Epithelial cell of prostate (primary cell): ENCODE results near the gene METTL8.
A peak's percentile ranks its signal among the peaks of the same experiment; 100 is the strongest.
"Not testable (repeated sequence)": the region's sequence is repeated elsewhere in the genome, so short reads cannot be mapped to it uniquely, and the experiment has no call there.

Experiments
- DNase-seq: peaks from one replicate; pipeline ENCODE4 v3.0.0-alpha.2; 2011; ENCODE audit warnings: low read depth, low spot score
- H3K27ac ChIP-seq: fragments of 450-650 bp; 2 replicates; pipeline ENCODE4 v1.5.1; 2017; ENCODE audit warnings: mild to moderate bottlenecking

The METTL8 gene

DNA sequence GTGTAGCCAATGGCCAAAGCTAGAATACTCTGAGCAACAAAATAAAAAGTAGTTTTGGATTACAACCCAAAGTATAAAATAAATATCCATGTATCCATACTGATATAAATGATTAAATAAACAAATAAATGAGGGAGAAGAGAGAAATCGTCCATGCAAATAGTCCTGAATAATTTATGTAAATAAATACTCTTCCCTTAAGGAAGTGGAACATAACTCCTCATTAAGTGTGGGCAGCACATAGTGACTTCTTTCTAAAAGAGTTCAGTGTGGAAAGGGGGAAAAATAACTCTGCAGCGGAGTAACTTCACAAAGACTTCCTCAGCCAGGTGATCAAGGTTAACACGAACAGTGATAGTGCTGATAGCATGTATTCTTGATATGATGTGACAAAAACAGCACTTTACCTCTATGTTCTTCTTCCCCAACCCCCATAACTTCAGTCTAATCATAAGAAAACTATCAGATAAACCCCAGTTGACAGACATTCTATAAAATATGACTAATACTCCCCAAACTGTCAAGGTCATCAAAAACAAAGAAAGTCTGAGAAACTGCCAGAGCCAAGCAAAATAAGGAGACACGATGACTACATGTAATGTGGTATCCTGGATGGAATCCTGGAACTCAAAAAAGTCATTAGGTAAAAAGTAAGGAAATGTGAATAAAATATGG is 30.7 kb downstream of the METTL8 start:
- peak overlapping the region; percentile 84 for H3K27ac ChIP-seq
- no peak for DNase-seq

DNA sequence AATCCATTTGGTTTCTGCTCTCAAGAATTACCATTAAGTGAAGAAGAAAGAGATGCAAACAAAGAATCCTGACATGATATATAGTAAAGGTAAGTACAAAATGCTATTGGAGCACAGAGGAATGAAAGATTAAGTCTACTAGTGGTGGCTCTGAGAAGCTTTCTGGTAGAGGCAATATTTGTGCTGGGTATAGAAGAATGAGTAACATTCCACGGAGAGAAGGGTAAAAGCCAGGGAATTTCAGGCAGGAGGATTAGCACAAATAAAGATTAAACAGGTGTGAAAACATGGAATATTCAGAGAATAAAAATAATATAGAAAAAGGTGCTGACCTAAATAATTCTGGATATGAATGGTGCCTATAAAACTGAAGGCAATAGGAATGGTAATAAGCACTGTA is 31.8 kb downstream of the METTL8 start:
- no peak for DNase-seq
- no peak overlapping the region for H3K27ac ChIP-seq

DNA sequence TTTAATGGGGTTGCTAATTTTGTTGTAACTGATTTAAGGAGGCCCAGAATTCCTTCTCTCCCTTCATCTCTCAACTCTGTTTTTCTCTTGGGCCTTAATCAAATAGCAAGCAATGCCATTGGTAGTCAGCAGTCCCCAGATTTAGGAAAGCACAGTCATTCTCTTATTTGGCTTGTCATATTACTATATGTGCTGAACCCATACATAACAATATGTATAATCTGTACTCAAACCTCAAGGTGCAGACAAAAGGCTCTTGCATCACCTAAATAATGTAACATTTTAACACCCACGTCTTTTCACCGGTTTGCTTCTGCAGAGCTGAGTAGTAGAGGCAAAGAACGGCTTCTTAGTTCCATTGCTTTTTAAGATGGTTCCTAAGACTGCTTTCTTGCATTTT is 33.4 kb downstream of the METTL8 start:
- no peak overlapping the region for H3K27ac ChIP-seq
- no peak for DNase-seq

DNA sequence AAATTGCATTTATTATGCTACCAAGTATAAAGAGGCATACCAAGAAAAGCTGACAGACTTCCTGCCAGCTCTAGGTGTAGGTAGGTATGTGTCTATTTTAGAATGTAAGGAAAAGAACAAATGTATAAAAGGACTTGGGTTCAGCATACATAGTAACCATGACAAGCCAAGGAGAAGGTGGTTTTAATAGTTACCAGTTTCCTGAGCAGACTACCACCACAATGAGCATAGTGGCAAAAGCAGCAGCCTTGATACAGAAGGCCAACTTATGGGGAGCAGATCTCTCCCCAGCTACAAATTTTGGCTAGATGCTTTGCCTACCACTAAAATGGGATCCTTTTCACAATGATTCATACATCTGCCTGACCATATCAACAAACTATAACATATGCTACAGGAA is 34.5 kb downstream of the METTL8 start:
- no peak overlapping the region for H3K27ac ChIP-seq
- DNase-seq = no peak

DNA sequence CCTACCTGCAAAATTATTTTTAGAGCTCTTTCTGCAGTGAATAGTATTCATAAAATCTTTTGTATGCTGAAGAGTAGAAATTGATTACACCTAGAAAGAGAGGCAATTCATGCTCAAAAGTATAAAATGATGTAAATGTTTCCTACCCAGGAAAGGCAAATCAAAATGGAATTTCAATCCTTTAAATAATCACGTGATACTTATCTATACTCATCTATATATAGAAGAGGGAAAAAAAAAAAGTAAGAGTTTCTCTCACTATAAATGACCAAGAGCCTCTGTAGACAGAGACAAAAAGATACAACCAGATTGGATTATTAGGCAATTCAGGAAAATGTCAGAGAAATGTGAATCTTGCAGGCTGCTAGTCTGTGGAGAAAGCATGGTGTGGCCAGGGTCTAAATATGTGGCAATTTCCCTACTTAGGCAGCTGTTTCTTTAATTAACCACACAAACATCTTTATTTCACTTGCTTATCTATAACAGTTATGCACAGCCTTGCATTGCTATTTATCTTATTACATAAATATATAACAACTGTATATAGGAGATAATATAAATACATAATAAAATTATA is 39.5 kb downstream of the METTL8 start:
- no peak overlapping the region for H3K27ac ChIP-seq
- no peak for DNase-seq

GRCh38 chr2:171393487-171393886 is 40.3 kb downstream of the METTL8 start:
- DNase-seq = no peak
- no peak overlapping the region for H3K27ac ChIP-seq

GRCh38 chr2:171391532-171391931 is 42.3 kb downstream of the METTL8 start:
- no peak for DNase-seq

DNA sequence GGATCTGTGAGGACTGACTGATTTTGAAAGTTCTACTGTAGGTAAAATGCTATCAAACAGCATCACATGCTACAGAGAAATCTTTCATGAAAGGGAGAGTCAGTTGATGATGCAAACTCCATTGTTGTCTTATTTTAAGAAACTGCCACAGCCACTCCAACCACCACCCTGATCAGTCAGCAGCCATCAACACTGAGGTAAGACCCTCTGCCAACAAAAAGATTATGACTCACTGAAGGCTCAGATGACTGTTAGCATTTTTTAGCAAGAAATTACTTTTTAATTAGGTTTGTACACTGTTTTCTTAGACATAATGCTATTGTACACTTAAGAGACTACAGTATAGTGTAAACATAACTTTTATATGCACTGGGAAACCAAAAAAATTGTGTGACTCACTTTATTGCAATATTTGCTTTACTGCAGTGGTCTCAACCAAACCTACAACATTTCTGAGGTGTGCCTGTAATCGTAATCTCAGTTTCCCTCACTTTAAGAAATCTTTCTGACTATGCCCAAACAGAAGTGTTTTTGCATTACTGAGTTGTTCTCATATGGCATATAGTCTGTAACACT is 42.8 kb downstream of the METTL8 start:
- peak; percentile 51 for DNase-seq

More at GRCh38 chr2:171391532-171391931, 42.3 kb downstream of the METTL8 start:
- peak overlapping the region; percentile 44 for H3K27ac ChIP-seq

GRCh38 chr2:171389780-171390179 is 44.0 kb downstream of the METTL8 start:
- H3K27ac ChIP-seq = no peak overlapping the region
- no peak for DNase-seq

More for the DNA sequence above, 42.8 kb downstream of the METTL8 start:
- peak overlapping the region; percentile 44 for H3K27ac ChIP-seq

GRCh38 chr2:171389325-171389724 is 44.5 kb downstream of the METTL8 start:
- no peak for DNase-seq
- no peak overlapping the region for H3K27ac ChIP-seq

- no peak overlapping the region for H3K27ac ChIP-seq
- DNase-seq = no peak
Observed at GRCh38 chr2:171387052-171387451, 46.7 kb downstream of the METTL8 start.

- DNase-seq = no peak
- H3K27ac ChIP-seq = no peak overlapping the region
Observed at GRCh38 chr2:171386627-171387026, 47.2 kb downstream of the METTL8 start.

DNA sequence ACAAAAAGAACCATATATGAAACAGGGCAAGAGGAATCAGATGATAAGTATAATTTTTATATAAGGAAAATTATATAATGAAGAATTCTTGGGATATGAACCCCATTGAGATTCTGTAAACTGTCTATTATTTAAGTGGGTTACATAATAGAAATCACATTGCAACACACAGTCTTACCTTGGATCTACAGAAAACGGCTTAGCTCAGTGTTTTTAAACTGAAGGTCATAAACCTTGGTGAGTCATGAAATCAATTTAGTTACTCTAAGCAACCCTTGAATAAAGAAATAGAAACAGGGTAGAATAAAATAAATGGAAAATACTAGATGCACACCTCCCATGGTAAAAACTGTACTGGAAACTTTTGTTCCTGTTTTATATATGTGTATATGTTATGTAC is 50.7 kb downstream of the METTL8 start:
- H3K27ac ChIP-seq = no peak overlapping the region
- no peak for DNase-seq

DNA sequence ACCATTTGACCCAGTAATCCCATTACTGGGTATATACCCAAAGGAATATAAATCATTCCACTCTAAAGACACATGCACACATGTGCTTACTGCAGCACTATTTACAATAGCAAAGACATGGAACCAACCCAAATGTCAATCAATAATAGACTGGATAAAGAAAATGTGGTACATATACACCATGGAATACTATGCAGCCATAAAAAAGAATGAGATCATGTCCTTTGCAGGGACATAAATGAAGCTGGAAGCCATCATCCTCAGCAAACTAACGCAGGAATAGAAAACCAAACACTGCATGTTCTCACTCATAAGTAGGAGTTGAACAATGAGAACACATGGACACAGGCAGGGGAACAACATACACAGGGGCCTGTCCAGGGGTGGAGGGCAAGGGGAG is 51.6 kb downstream of the METTL8 start:
- not testable (repeated sequence) for DNase-seq, H3K27ac ChIP-seq

GRCh38 chr2:171377852-171378251 is 55.9 kb downstream of the METTL8 start:
- not testable (repeated sequence) for DNase-seq, H3K27ac ChIP-seq

- no peak for DNase-seq
Observed at GRCh38 chr2:171367692-171368091, 66.1 kb downstream of the METTL8 start.

DNA sequence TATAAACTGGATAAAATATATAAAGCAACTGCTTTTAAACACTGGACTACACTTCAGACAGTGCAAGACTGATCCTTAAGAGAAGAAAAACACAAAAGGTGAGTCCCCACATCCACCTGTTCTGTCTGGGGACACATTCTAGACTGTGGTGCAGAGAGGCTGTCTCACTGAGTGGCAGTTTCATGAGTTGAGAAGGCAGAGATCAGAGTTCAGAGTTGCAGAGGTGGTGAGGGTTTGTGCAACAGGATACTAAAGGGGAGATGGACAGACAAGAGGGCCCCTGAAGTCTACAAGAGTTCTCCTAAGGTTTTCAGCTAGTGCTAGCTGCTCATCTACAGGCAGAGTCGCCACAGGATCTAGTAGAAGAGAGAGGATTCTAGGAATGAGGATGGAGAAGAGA is 68.0 kb downstream of the METTL8 start:
- peak overlapping the region; percentile 59 for H3K27ac ChIP-seq
- no peak for DNase-seq

More at GRCh38 chr2:171367692-171368091, 66.1 kb downstream of the METTL8 start:
- H3K27ac ChIP-seq = no peak overlapping the region

GRCh38 chr2:171365232-171365631 is 68.6 kb downstream of the METTL8 start:
- H3K27ac ChIP-seq = peak overlapping the region; percentile 59
- DNase-seq = peak; percentile 66

- no peak overlapping the region for H3K27ac ChIP-seq
- no peak for DNase-seq
Observed at GRCh38 chr2:171362396-171362795, 71.4 kb downstream of the METTL8 start.

GRCh38 chr2:171360905-171361304 is 72.9 kb downstream of the METTL8 start:
- H3K27ac ChIP-seq = no peak overlapping the region
- no peak for DNase-seq

DNA sequence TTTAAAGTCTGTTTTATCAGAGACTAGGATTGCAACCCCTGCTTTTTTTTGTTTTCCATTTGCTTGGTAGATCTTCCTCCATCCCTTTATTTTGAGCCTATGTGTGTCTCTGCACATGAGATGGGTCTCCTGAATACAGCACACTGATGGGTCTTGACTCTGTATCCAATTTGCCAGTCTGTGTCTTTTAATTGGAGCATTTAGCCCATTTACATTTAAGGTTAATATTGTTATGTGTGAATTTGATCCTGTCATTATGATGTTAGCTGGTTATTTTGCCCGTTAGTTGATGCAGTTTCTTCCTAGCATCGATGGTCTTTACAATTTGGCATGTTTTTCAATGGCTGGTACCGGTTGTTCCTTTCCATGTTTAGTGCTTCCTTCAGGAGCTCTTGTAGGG is 80.0 kb downstream of the METTL8 start:
- DNase-seq, H3K27ac ChIP-seq: not testable (repeated sequence)

DNA sequence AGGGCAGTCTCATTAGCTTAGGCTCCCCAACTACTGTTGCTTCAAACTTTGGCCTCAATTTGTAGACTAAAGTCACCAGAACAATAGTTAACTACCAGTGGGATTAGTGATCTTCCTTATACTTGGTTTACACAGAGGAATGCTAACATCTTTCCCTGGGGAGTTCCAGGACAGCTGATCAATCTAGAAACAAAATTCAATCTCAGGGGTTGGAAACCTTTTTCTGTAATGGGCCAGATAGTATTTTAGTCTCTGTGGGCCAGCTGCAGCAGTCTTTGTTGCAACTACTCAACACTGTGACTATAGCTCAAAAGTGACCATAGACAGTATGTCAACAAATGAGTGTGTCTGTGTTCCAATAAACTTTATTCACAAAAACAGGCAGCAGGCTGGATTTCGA is 85.7 kb downstream of the METTL8 start:
- DNase-seq = no peak
- peak overlapping the region; percentile 42 for H3K27ac ChIP-seq
